ENCODE data around the gene MICU1.

The MICU1 gene

GRCh38 chr10:72593963-72594362 is 31.9 kb downstream of the MICU1 start:
- H3K36me3 ChIP-seq (ENCODE audit: control insufficient read depth, low read depth, low read length) = no peaks in the 10 kb centered on the region
- H3K27ac ChIP-seq (ENCODE audit: low read length) = no peak overlapping the region
- no peaks in the 10 kb centered on the region for H3K9me3 ChIP-seq (ENCODE audit: control insufficient read depth, low read depth, low read length)
- no peak overlapping the region for H3K9ac ChIP-seq (ENCODE audit: low read length)
- H3K4me1 ChIP-seq (ENCODE audit: control insufficient read depth, low read depth, low read length) = peaks cover 4% of the 10 kb centered on the region
- H3K27me3 ChIP-seq (ENCODE audit: control insufficient read depth, insufficient read depth, low read length) = no peaks in the 10 kb centered on the region
- no peak overlapping the region for H3K4me3 ChIP-seq (ENCODE audit: low read length)

DNA sequence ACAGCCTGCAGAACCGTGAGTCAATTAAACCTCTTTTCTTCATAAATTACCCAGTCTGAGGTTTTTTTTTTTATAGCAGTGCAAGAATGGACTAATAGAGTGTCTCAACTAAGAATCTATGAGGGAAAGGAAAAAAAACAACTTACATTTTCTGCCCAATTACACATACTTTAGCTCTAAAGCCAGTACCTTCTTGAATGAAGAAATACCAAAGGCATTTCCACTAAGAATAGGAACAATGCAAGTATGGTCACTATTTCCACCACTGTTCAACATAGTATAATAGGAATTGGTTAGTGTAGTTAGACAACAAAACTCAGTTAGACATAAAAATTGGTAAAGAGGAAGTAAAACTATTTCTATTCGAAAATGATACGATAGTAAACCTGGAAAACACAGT is 37.6 kb downstream of the MICU1 start:
- no peaks in the 10 kb centered on the region for H3K36me3 ChIP-seq (ENCODE audit: control insufficient read depth, low read depth, low read length)
- no peak overlapping the region for H3K4me3 ChIP-seq (ENCODE audit: low read length)
- no peaks in the 10 kb centered on the region for H3K9me3 ChIP-seq (ENCODE audit: control insufficient read depth, low read depth, low read length)
- H3K4me1 ChIP-seq (ENCODE audit: control insufficient read depth, low read depth, low read length) = no peaks in the 10 kb centered on the region
- no peak overlapping the region for H3K27ac ChIP-seq (ENCODE audit: low read length)
- H3K27me3 ChIP-seq (ENCODE audit: control insufficient read depth, insufficient read depth, low read length) = no peaks in the 10 kb centered on the region
- H3K9ac ChIP-seq (ENCODE audit: low read length) = no peak overlapping the region

DNA sequence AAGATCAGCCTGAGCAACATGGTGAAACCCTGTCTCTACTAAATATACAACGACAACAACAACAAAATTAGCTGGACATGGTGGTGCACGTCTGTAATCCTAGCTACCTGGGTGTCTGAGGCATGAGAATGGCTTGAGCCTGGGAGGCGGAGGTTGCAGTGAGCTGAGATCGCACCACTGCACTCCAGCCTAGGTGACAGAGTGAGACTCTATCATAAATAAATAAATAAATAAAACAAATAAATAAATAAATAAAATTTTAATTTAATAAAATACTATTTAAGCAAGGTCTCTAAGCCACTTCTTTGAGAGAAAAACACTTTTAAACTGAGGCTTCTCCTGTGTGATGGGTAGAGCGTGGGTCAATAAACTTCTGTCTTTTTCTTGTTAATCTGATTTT is 38.3 kb downstream of the MICU1 start:
- no peaks in the 10 kb centered on the region for H3K36me3 ChIP-seq (ENCODE audit: control insufficient read depth, low read depth, low read length)
- H3K27me3 ChIP-seq (ENCODE audit: control insufficient read depth, insufficient read depth, low read length) = no peaks in the 10 kb centered on the region

GRCh38 chr10:72574636-72575035 is 51.2 kb downstream of the MICU1 start:
- Histone ChIP-seq H3K27ac (ENCODE audit: low read length) (no peak overlapping the region), H3K9ac (ENCODE audit: low read length) (no peak overlapping the region), H3K27me3 (ENCODE audit: control insufficient read depth, insufficient read depth, low read length) (no peaks in the 10 kb centered on the region), H3K4me1 (ENCODE audit: control insufficient read depth, low read depth, low read length) (no peaks in the 10 kb centered on the region), H3K36me3 (ENCODE audit: control insufficient read depth, low read depth, low read length) (no peaks in the 10 kb centered on the region), H3K9me3 (ENCODE audit: control insufficient read depth, low read depth, low read length) (no peaks in the 10 kb centered on the region), H3K4me3 (ENCODE audit: low read length) (no peak overlapping the region)

More for the DNA sequence above, 38.3 kb downstream of the MICU1 start:
- H3K9ac ChIP-seq (ENCODE audit: low read length) = no peak overlapping the region
- no peaks in the 10 kb centered on the region for H3K9me3 ChIP-seq (ENCODE audit: control insufficient read depth, low read depth, low read length)
- H3K27ac ChIP-seq (ENCODE audit: low read length) = no peak overlapping the region
- H3K4me1 ChIP-seq (ENCODE audit: control insufficient read depth, low read depth, low read length) = no peaks in the 10 kb centered on the region
- H3K4me3 ChIP-seq (ENCODE audit: low read length) = no peak overlapping the region

DNA sequence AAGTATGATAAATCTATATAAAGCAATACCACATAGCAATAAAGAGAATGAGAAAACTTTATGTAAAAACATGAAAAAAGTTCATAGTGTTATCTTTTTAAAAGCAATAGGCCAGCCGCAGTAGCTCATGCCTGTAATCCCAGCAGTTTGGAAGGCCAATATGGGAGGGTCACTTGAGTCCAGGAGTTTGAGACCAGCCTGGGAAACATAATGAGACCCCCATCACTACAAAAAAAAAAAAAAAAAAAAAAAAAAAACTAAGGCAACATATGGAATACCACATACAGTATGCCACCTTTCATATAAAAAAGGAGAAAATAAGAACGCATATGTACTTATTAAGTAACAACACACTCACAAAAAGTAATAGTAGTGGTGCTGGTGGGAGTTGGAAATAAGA is 52.8 kb downstream of the MICU1 start:
- H3K4me1 ChIP-seq (ENCODE audit: control insufficient read depth, low read depth, low read length) = no peaks in the 10 kb centered on the region
- H3K36me3 ChIP-seq (ENCODE audit: control insufficient read depth, low read depth, low read length) = no peaks in the 10 kb centered on the region
- H3K4me3 ChIP-seq (ENCODE audit: low read length) = no peak overlapping the region
- no peaks in the 10 kb centered on the region for H3K9me3 ChIP-seq (ENCODE audit: control insufficient read depth, low read depth, low read length)
- no peaks in the 10 kb centered on the region for H3K27me3 ChIP-seq (ENCODE audit: control insufficient read depth, insufficient read depth, low read length)
- H3K9ac ChIP-seq (ENCODE audit: low read length) = no peak overlapping the region
- H3K27ac ChIP-seq (ENCODE audit: low read length) = no peak overlapping the region

GRCh38 chr10:72567889-72568640 is 57.8 kb downstream of the MICU1 start:
- H3K27ac ChIP-seq (ENCODE audit: low read length) = no peak overlapping the region
- H3K9ac ChIP-seq (ENCODE audit: low read length) = no peak overlapping the region
- H3K4me3 ChIP-seq (ENCODE audit: low read length) = no peak overlapping the region
- H3K9me3 ChIP-seq (ENCODE audit: control insufficient read depth, low read depth, low read length) = no peaks in the 10 kb centered on the region
- no peaks in the 10 kb centered on the region for H3K4me1 ChIP-seq (ENCODE audit: control insufficient read depth, low read depth, low read length)
- H3K36me3 ChIP-seq (ENCODE audit: control insufficient read depth, low read depth, low read length) = no peaks in the 10 kb centered on the region
- no peaks in the 10 kb centered on the region for H3K27me3 ChIP-seq (ENCODE audit: control insufficient read depth, insufficient read depth, low read length)

DNA sequence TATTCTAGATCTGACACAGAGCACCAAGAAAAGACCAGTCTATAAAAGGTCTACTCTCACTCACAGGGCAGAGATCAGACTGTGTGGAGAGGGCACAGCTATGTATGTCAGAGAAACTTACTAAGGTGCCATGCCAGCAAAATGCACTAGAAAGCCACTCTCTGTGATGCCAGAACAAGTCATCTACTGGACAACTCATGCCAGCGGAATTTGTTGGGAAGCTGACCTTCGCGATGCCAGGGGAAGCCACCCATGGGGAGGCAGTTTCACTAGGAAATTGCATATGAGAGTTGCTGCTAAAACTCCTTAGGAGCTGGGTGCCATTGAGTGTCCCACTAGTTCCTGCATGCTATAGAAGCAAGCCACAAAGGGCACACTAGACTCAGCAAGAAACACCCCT is 58.5 kb downstream of the MICU1 start:
- no peaks in the 10 kb centered on the region for H3K4me1 ChIP-seq (ENCODE audit: control insufficient read depth, low read depth, low read length)
- H3K9me3 ChIP-seq (ENCODE audit: control insufficient read depth, low read depth, low read length) = no peaks in the 10 kb centered on the region
- H3K27ac ChIP-seq (ENCODE audit: low read length) = no peak overlapping the region
- peaks cover 5% of the 10 kb centered on the region for H3K36me3 ChIP-seq (ENCODE audit: control insufficient read depth, low read depth, low read length)
- no peak overlapping the region for H3K4me3 ChIP-seq (ENCODE audit: low read length)
- no peaks in the 10 kb centered on the region for H3K27me3 ChIP-seq (ENCODE audit: control insufficient read depth, insufficient read depth, low read length)
- H3K9ac ChIP-seq (ENCODE audit: low read length) = no peak overlapping the region

DNA sequence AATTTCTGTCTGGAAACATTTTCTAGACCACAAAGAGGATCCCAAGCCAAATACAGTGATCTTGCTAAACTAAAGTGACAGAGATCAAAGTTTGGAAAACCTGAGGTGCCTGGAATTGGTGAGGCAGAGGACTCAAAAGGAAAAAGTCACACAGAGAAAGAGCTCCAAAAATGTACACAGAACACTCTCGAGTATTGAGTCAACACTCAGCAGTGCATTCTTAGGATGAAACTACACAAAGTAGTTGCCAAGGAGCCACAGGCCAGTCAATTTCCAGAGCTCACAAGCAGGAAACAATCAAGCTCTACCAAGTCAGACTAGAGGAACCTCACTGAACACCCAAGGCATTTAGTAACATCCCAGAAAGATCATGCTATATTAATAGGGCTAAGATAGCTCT is 61.3 kb downstream of the MICU1 start:
- Histone ChIP-seq H3K27ac (ENCODE audit: low read length) (no peak overlapping the region), H3K4me3 (ENCODE audit: low read length) (no peak overlapping the region)

GRCh38 chr10:72563327-72563932 is 62.4 kb downstream of the MICU1 start:
- H3K27me3 ChIP-seq (ENCODE audit: control insufficient read depth, insufficient read depth, low read length) = no peaks in the 10 kb centered on the region
- H3K9ac ChIP-seq (ENCODE audit: low read length) = no peak overlapping the region
- no peaks in the 10 kb centered on the region for H3K4me1 ChIP-seq (ENCODE audit: control insufficient read depth, low read depth, low read length)
- peaks cover 17% of the 10 kb centered on the region for H3K36me3 ChIP-seq (ENCODE audit: control insufficient read depth, low read depth, low read length)
- no peak overlapping the region for H3K4me3 ChIP-seq (ENCODE audit: low read length)
- no peak overlapping the region for H3K27ac ChIP-seq (ENCODE audit: low read length)
- H3K9me3 ChIP-seq (ENCODE audit: control insufficient read depth, low read depth, low read length) = peaks cover 8% of the 10 kb centered on the region

More for the DNA sequence above, 61.3 kb downstream of the MICU1 start:
- H3K9me3 ChIP-seq (ENCODE audit: control insufficient read depth, low read depth, low read length) = peaks cover 8% of the 10 kb centered on the region
- no peaks in the 10 kb centered on the region for H3K27me3 ChIP-seq (ENCODE audit: control insufficient read depth, insufficient read depth, low read length)
- no peak overlapping the region for H3K9ac ChIP-seq (ENCODE audit: low read length)
- H3K4me1 ChIP-seq (ENCODE audit: control insufficient read depth, low read depth, low read length) = no peaks in the 10 kb centered on the region
- H3K36me3 ChIP-seq (ENCODE audit: control insufficient read depth, low read depth, low read length) = peaks cover 17% of the 10 kb centered on the region

DNA sequence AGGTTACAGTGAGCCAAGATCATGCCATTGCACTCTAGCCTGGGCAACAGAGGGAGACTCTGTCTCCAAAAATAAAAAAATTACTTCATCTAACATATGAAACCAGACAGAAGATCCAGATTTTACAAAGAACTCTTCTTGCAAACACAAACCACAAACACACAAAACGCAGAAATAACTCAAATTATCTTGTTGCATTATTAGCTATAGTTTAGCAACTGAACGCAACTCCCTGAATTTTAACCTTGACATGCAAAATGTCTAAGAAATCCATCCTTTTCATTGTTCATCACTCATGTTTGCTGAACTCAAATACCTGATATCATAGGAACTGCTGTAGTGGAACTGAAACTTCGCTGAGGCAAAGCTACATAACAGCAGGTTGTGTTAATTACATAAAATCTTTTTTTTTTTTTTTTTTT is 64.1 kb downstream of the MICU1 start:
- no peak overlapping the region for H3K9ac ChIP-seq (ENCODE audit: low read length)
- H3K27ac ChIP-seq (ENCODE audit: low read length) = no peak overlapping the region
- H3K27me3 ChIP-seq (ENCODE audit: control insufficient read depth, insufficient read depth, low read length) = no peaks in the 10 kb centered on the region
- no peak overlapping the region for H3K4me3 ChIP-seq (ENCODE audit: low read length)
- no peaks in the 10 kb centered on the region for H3K4me1 ChIP-seq (ENCODE audit: control insufficient read depth, low read depth, low read length)
- H3K9me3 ChIP-seq (ENCODE audit: control insufficient read depth, low read depth, low read length) = peaks cover 8% of the 10 kb centered on the region
- H3K36me3 ChIP-seq (ENCODE audit: control insufficient read depth, low read depth, low read length) = peaks cover 17% of the 10 kb centered on the region

DNA sequence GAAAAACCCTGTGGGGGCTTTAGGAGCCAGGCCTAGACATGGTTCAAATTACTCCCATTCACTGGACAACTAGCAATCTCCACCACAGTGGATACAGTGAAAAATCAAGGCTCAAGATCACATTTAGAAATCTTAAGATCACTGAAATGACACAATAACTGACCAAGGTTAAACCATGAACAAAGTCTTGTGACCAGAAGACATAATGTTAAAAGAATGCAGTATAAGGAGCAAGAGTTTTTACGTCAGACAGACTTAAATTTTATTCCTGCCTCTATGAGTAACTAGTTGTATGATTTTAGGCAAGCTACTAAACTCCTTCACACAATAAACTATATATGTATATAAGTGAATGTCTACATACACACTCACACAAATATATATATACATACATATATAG is 68.5 kb downstream of the MICU1 start:
- Histone ChIP-seq H3K4me3 (ENCODE audit: low read length) (no peak overlapping the region), H3K27ac (ENCODE audit: low read length) (no peak overlapping the region), H3K4me1 (ENCODE audit: control insufficient read depth, low read depth, low read length) (no peaks in the 10 kb centered on the region), H3K9me3 (ENCODE audit: control insufficient read depth, low read depth, low read length) (peaks cover 8% of the 10 kb centered on the region), H3K9ac (ENCODE audit: low read length) (no peak overlapping the region), H3K27me3 (ENCODE audit: control insufficient read depth, insufficient read depth, low read length) (no peaks in the 10 kb centered on the region), H3K36me3 (ENCODE audit: control insufficient read depth, low read depth, low read length) (peaks cover 11% of the 10 kb centered on the region)

DNA sequence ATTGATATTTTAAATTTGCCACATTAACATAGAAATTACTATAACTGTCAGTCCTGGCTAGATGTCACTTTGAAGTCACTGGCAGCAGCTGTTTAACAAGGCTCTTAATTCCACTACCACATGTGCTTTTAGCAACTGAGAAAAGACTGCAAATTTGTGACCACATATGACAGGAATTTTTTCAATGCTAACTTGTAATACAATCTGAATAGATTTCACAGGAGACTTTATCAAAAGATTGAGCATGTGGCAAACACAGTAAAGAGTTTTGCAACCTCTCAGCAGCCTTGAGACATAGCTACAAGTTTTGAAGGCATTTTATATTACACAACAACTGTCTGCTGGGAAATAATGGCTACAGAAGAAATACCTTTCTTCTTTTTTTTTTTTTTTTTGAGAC is 73.0 kb downstream of the MICU1 start:
- no peak overlapping the region for H3K9ac ChIP-seq (ENCODE audit: low read length)
- H3K36me3 ChIP-seq (ENCODE audit: control insufficient read depth, low read depth, low read length) = peaks cover 16% of the 10 kb centered on the region
- H3K9me3 ChIP-seq (ENCODE audit: control insufficient read depth, low read depth, low read length) = no peaks in the 10 kb centered on the region
- no peaks in the 10 kb centered on the region for H3K27me3 ChIP-seq (ENCODE audit: control insufficient read depth, insufficient read depth, low read length)
- no peak overlapping the region for H3K4me3 ChIP-seq (ENCODE audit: low read length)
- no peaks in the 10 kb centered on the region for H3K4me1 ChIP-seq (ENCODE audit: control insufficient read depth, low read depth, low read length)
- no peak overlapping the region for H3K27ac ChIP-seq (ENCODE audit: low read length)

Data from iPS-18a (cell line).